OCI-LY1 (cell line): ENCODE measurements around the gene RNF217.

Source experiments
- EZH2 ChIP-seq: fragments of 200-600 bp; sonication (generic), shearing (Covaris generic); IDR thresholded peaks from 2 replicates; pipeline ENCODE4 v1.8.0; 2017; ENCODE audit warnings: borderline replicate concordance, mixed run types, mild to moderate bottlenecking, antibody characterized with exemption, low read length, moderate library complexity, mixed read lengths
- TF ChIP-seq, protein P1 (sequence below): fragments of 200-600 bp; sonication (generic), shearing (Covaris generic); IDR thresholded peaks from 2 replicates; pipeline ENCODE4 v1.5.1; 2017; ENCODE audit warnings: mild to moderate bottlenecking, antibody characterized with exemption, low read length, moderate library complexity, mixed read lengths

DNA sequence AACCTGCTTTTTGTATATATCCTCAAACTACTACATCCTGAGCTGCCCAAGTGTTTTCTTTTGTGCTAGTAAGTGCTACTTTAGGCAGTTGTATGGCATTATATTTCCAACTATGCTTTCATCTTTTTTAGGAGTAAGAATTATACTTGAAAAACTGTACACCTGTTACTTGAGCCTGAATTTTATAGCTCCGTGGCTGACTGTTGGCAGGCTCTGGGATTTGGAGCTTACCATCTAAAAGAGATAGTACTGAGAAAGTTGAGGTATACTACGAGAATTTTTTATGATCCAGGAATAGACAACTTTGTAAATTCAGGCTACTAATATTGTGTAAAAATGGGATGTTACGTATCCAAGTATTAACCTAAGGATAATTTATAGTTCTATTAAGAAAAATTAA is 32.4 kb downstream of the RNF217 start:
- TF ChIP-seq, protein P1, sequence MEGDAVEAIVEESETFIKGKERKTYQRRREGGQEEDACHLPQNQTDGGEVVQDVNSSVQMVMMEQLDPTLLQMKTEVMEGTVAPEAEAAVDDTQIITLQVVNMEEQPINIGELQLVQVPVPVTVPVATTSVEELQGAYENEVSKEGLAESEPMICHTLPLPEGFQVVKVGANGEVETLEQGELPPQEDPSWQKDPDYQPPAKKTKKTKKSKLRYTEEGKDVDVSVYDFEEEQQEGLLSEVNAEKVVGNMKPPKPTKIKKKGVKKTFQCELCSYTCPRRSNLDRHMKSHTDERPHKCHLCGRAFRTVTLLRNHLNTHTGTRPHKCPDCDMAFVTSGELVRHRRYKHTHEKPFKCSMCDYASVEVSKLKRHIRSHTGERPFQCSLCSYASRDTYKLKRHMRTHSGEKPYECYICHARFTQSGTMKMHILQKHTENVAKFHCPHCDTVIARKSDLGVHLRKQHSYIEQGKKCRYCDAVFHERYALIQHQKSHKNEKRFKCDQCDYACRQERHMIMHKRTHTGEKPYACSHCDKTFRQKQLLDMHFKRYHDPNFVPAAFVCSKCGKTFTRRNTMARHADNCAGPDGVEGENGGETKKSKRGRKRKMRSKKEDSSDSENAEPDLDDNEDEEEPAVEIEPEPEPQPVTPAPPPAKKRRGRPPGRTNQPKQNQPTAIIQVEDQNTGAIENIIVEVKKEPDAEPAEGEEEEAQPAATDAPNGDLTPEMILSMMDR = no peak
- TF ChIP-seq EZH2 = no peak
